HFFc6 (cell line): ENCODE data around the gene ARHGAP15. TPM values are rescaled to one million over a fixed set of nuclear protein-coding genes. Genes with fewer than 3 reads are reported as not detected.

Experiments used
- DNase-seq: peaks from one replicate; pipeline ENCODE4 v3.0.0-alpha.2; 2018
- H3K27ac Mint-ChIP-seq: 2 replicates; pipeline ENCODE4 v1.8.0; 2020; ENCODE audit warnings: mild to moderate bottlenecking, mixed read lengths
- H3K27me3 Mint-ChIP-seq: 2 replicates; pipeline ENCODE4 v1.8.0; 2021; ENCODE audit warnings: mild to moderate bottlenecking, moderate library complexity, mixed read lengths; ENCODE audit not compliant: insufficient read depth
- H3K36me3 Mint-ChIP-seq: 2 replicates; pipeline ENCODE4 v1.8.0; 2021; ENCODE audit warnings: low read depth, mixed read lengths
- H3K4me1 Mint-ChIP-seq: 2 replicates; pipeline ENCODE4 v1.8.0; 2020; ENCODE audit warnings: low read depth, mixed read lengths
- H3K4me3 Mint-ChIP-seq: 2 replicates; pipeline ENCODE4 v1.8.0; 2020; ENCODE audit warnings: mild to moderate bottlenecking, moderate library complexity, mixed read lengths
- H3K9me3 Mint-ChIP-seq: 2 replicates; pipeline ENCODE4 v1.8.0; 2020; ENCODE audit warnings: mild to moderate bottlenecking, mixed read lengths
- CTCF ChIP-seq: fragments of 200-600 bp; sonication (generic); IDR thresholded peaks from 2 replicates; pipeline ENCODE4 v1.5.0; 2021; ENCODE audit warnings: antibody characterized with exemption, mild to moderate bottlenecking
- total RNA-seq, 6 experiments: library from RNA; stranded (reverse); fragmentation: NEBNext Ultra II Directional; extraction: Animal tissue kit (Norgen Biotek cat#: 25700); gene quantifications; 2 replicates in 1 of 6; 3 replicates in 5 of 6; pipeline ENCODE4 v1.2.3, GENCODE V29; 2021

The ARHGAP15 gene
- total RNA-seq, 6 experiments from 2014 or later, result not detected

- no peaks in the 10 kb centered on the region for H3K27me3 Mint-ChIP-seq
- no peak overlapping the region for H3K4me3 Mint-ChIP-seq
- TF ChIP-seq CTCF, result no peak
- no peaks in the 10 kb centered on the region for H3K36me3 Mint-ChIP-seq
- DNase-seq, result no peak
- H3K27ac Mint-ChIP-seq, result no peak overlapping the region
- H3K9me3 Mint-ChIP-seq, result no peaks in the 10 kb centered on the region
- H3K4me1 Mint-ChIP-seq, result peaks cover 33% of the 10 kb centered on the region
Observed at GRCh38 chr2:143476336-143477087, 347.3 kb downstream of the ARHGAP15 start.

DNA sequence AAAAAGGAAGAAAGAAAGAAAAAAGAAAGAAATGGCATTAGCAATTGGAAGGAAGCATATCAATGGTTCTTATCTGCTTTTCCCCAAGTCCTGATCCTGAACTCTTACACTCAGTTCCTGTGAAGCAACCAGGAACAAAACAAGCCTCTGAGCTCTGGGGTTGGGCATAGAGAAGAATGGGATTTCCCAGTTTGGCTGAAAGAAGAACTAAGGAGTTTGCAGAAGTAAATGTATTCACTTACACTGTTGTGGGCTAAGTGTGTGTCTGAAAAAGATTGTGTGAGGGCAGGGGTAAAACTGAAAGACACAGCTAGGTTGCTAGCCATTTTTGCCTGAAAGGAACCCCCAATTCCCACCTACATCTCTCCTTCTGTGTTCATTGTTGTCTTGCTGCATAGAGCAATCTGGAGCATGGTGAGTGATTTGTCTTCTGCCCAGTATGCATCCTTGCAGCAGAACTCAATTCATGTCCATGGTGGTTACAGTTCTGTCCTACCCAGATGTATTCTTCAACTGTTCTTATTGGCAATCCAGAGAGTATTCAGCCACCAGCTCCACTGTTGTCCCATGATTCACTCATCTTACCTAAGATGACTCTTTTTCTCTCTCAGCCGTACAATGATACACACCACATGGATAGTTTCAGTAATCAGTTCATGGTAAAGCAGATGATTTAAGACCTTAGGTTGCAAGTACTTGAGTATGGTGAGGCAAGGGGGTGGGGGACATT, 348.7 kb downstream of the ARHGAP15 start:
- Mint-ChIP-seq H3K9me3 (no peaks in the 10 kb centered on the region), H3K27me3 (no peaks in the 10 kb centered on the region), H3K4me1 (peaks cover 40% of the 10 kb centered on the region), H3K4me3 (no peak overlapping the region), H3K27ac (no peak overlapping the region), H3K36me3 (no peaks in the 10 kb centered on the region)
- no peak for DNase-seq
- no peak for TF ChIP-seq CTCF

- Mint-ChIP-seq H3K4me3 (no peak overlapping the region), H3K27me3 (no peaks in the 10 kb centered on the region), H3K36me3 (no peaks in the 10 kb centered on the region), H3K27ac (no peak overlapping the region), H3K9me3 (no peaks in the 10 kb centered on the region), H3K4me1 (peaks cover 35% of the 10 kb centered on the region)
- no peak for DNase-seq
- no peak for TF ChIP-seq CTCF
Observed at GRCh38 chr2:143480086-143480485, 350.9 kb downstream of the ARHGAP15 start.

GRCh38 chr2:143480601-143481236, 351.5 kb downstream of the ARHGAP15 start:
- no peak for TF ChIP-seq CTCF
- no peaks in the 10 kb centered on the region for H3K36me3 Mint-ChIP-seq
- H3K4me1 Mint-ChIP-seq, result peaks cover 35% of the 10 kb centered on the region
- no peak for DNase-seq
- no peak overlapping the region for H3K27ac Mint-ChIP-seq
- H3K27me3 Mint-ChIP-seq, result no peaks in the 10 kb centered on the region
- H3K4me3 Mint-ChIP-seq, result no peak overlapping the region
- H3K9me3 Mint-ChIP-seq, result no peaks in the 10 kb centered on the region

DNA sequence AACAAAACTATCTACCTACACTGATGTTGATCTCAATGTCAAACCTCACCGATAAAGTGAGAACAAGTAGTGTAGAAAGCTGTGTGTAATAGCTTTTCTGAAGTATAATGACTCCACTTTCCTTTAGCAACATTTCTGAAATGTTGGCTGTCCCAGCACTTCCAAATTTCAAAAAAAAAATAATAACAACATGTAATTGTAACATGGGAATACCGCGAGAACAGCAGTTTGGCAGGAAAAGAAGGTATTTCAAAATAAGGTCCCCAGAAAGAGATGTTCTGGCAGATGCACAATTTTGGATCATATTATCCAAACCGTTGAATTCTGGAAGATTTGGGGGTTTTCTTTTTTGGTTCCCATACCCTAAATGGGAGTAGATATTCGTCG, 352.0 kb downstream of the ARHGAP15 start:
- Mint-ChIP-seq H3K27me3 (no peaks in the 10 kb centered on the region), H3K27ac (no peak overlapping the region), H3K36me3 (no peaks in the 10 kb centered on the region), H3K9me3 (no peaks in the 10 kb centered on the region), H3K4me3 (no peak overlapping the region), H3K4me1 (peaks cover 34% of the 10 kb centered on the region)
- no peak for TF ChIP-seq CTCF
- no peak for DNase-seq
